Sigmoid colon (tissue), 7 donors: ENCODE results near the gene BIRC7. TPM values are rescaled to one million over a fixed set of nuclear protein-coding genes. Genes with fewer than 3 reads are reported as not detected.

Experiments used
- DNase-seq: peaks from one replicate; pipeline ENCODE4 v3.0.0-alpha.2; 2019
- H3K27ac ChIP-seq, 4 donors: fragments of 200-600 bp; sonication (generic); one replicate each; pipeline ENCODE4 v1.5.1; 2016 to 2019; ENCODE audit warnings: mild to moderate bottlenecking in 1 of 4
- H3K27me3 ChIP-seq, 3 donors: fragments of 200-600 bp; sonication (generic); one replicate each; pipeline ENCODE4 v1.5.1; 2019; ENCODE audit warnings: mild to moderate bottlenecking in 1 of 3
- H3K36me3 ChIP-seq, 4 donors: fragments of 200-600 bp; sonication (generic); one replicate each; pipeline ENCODE4 v1.5.1; 2016 to 2019
- H3K4me1 ChIP-seq, 4 donors: fragments of 200-600 bp; sonication (generic); one replicate each; pipeline ENCODE4 v1.5.1; 2017 to 2019
- H3K4me3 ChIP-seq, 4 donors: fragments of 200-600 bp; sonication (generic); one replicate each; pipeline ENCODE4 v1.5.1; 2017 to 2019; ENCODE audit warnings: mild to moderate bottlenecking in 2 of 4, moderate library complexity in 1 of 4
- H3K9me3 ChIP-seq, 4 donors: fragments of 200-600 bp in 3 of 4; sonication (generic) in 3 of 4; one replicate each; pipeline versions ENCODE4 v1.5.1 to v1.6.1; 2013 to 2019
- CTCF ChIP-seq, 4 experiments: fragments of 450-650 bp in 3 of 4; fragments of 200-600 bp in 1 of 4; IDR thresholded peaks; one replicate each; pipeline ENCODE4 v1.5.1; 2016 to 2019; ENCODE audit warnings: antibody characterized with exemption in 4 of 4, mild to moderate bottlenecking in 3 of 4, moderate library complexity in 2 of 4
- EP300 ChIP-seq, 4 donors: sonication (generic); formaldehyde crosslinking; IDR thresholded peaks; one replicate each; pipeline ENCODE4 v1.6.1; 2017; ENCODE audit warnings: antibody characterized with exemption in 4 of 4
- POLR2A ChIP-seq, 2 donors: fragments of 450-650 bp; IDR thresholded peaks; one replicate each; pipeline ENCODE4 v1.6.1; 2016; ENCODE audit warnings: antibody characterized with exemption in 2 of 2, mild to moderate bottlenecking in 2 of 2, moderate library complexity in 2 of 2
- POLR2AphosphoS5 ChIP-seq, 4 donors: sonication (generic); formaldehyde crosslinking; IDR thresholded peaks; one replicate each; pipeline ENCODE4 v1.6.1; 2017; ENCODE audit warnings: antibody characterized with exemption in 4 of 4
- WGBS, 2 donors: extraction: QIAGEN DNeasy Blood & Tissue Kit; methylation state at CpG; one replicate each; pipeline ENCODE4 v1.1.7; 2013; 5-methylcytosine and 5-hydroxymethylcytosine counted together
- intact Hi-C: fragments of 100-400 bp; cut with DNase I; formaldehyde crosslinking; loops from one replicate; pipeline ENCODE4 v1.15.1; 2023
- polyA plus RNA-seq, 3 donors: library from polyadenylated mRNA; stranded (reverse); fragments of 200-250 nt; gene quantifications; one replicate each; pipeline ENCODE4 v1.2.3, GENCODE V29; 2013
- total RNA-seq, 4 donors: library from RNA; depleted of rRNA; stranded (reverse); fragments of >200 nt; gene quantifications; one replicate each; pipeline ENCODE4 v1.1.0, GENCODE V29; 2016
- donor health status: healthy with polysubstance abuse.
- donor health status: Bipolar disorder and iron deficiency.
- donor health status: healthy.

BIRC7 gene
- total and polyA plus RNA-seq, 7 donors, result 0.15 to 1.2 (median 0.66) TPM; not detected in 3

DNA sequence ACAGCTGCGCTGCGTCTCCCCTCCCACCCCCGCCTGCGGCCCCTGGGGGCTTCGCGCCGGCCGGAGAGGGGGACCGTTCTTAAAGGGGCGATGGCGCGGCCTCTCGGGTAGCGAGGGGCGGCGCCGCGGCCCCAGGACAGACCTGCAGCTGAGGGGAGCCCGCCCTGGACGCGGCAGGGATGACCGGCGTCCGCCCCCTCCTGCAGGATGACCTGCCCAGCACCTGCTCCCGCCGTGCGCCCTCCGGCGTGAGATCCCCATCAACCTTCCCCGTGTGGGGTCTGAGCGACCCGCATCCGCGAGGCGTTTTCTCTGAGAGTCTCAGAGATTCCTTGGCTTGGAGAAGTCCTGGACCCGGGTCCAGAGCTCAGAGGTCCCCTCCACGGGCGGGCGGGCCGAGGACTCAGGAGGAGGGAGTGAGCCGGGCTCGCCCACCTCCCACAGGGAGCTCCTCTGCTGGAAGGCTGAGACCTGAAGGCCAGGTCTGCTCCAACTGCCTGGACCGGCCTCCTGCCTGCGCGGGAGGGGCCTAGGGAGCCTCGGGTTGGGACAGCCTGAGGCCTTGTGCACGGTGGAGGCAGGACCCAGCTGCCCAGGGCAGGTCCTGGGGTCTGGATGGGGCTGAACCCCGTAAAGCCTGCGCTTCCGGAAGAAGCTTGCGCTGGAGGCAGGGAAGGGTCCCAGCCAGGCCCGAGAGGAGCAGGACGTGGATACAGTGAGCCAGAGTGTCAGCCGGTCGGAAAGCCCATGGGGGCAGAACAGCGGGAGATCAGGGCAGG is 19.1 kb downstream of the BIRC7 start:
- Histone ChIP-seq H3K4me3 (peak overlapping the region in 2 of 4 donors; percentile 42 to 43), H3K4me1 (peaks cover 0 to 17% (median 15%) of the 10 kb centered on the region in 4 donors), H3K36me3 (no peaks in the 10 kb centered on the region), H3K27me3 (peaks cover 23 to 77% (median 49%) of the 10 kb centered on the region in 3 donors), H3K9me3 (no peaks in the 10 kb centered on the region), H3K27ac (no peak overlapping the region)
- intact Hi-C loops, result no loop called here
- TF ChIP-seq EP300 (IDR thresholded peaks at IDR 0.05) (no peak), POLR2AphosphoS5 (IDR thresholded peaks at IDR 0.05) (no peak), CTCF (IDR thresholded peaks at IDR 0.05) (no peak), POLR2A (IDR thresholded peaks at IDR 0.05) (no peak)
- WGBS, 2 donors, result 10 to 16% methylated on average over 56 of the region's 56 CpGs
- no peak for DNase-seq

GRCh38 chr20:63255931-63256704 is 20.4 kb downstream of the BIRC7 start:
- Histone ChIP-seq H3K27ac (no peak overlapping the region), H3K27me3 (peaks cover 23 to 75% (median 56%) of the 10 kb centered on the region in 3 donors), H3K4me3 (no peak overlapping the region), H3K4me1 (peaks cover 0 to 17% (median 15%) of the 10 kb centered on the region in 4 donors), H3K36me3 (no peaks in the 10 kb centered on the region), H3K9me3 (no peaks in the 10 kb centered on the region)
- DNase-seq, result no peak
- TF ChIP-seq POLR2AphosphoS5 (IDR thresholded peaks at IDR 0.05) (no peak), POLR2A (IDR thresholded peaks at IDR 0.05) (no peak), EP300 (IDR thresholded peaks at IDR 0.05) (no peak), CTCF (IDR thresholded peaks at IDR 0.05) (no peak)
- intact Hi-C loops, result no loop called here
- 45 to 57% methylated on average over 31 of the region's 31 CpGs for WGBS, 2 donors

GRCh38 chr20:63256954-63257353 is 21.2 kb downstream of the BIRC7 start:
- Histone ChIP-seq H3K9me3 (no peaks in the 10 kb centered on the region), H3K4me3 (no peak overlapping the region), H3K4me1 (peaks cover 0 to 17% (median 15%) of the 10 kb centered on the region in 4 donors), H3K27ac (no peak overlapping the region), H3K27me3 (peaks cover 23 to 81% (median 60%) of the 10 kb centered on the region in 3 donors), H3K36me3 (no peaks in the 10 kb centered on the region)
- TF ChIP-seq CTCF (IDR thresholded peaks at IDR 0.05), result no peak
- TF ChIP-seq POLR2A (IDR thresholded peaks at IDR 0.05), result no peak
- no peak for TF ChIP-seq EP300 (IDR thresholded peaks at IDR 0.05)
- WGBS, 2 donors, result 90 to 95% methylated on average over 4 of the region's 4 CpGs
- intact Hi-C loops, result no loop called here
- DNase-seq, result no peak

- DNase-seq, result no peak
- H3K4me3 ChIP-seq, result no peak overlapping the region
- intact Hi-C loops, result no loop called here
- no peaks in the 10 kb centered on the region for H3K36me3 ChIP-seq
- peaks cover 22 to 79% (median 56%) of the 10 kb centered on the region in 3 donors for H3K27me3 ChIP-seq
- 91 to 95% methylated on average over 12 to 13 of the region's 13 CpGs for WGBS, 2 donors
- TF ChIP-seq EP300 (IDR thresholded peaks at IDR 0.05) (no peak), CTCF (IDR thresholded peaks at IDR 0.05) (no peak), POLR2AphosphoS5 (IDR thresholded peaks at IDR 0.05) (no peak), POLR2A (IDR thresholded peaks at IDR 0.05) (no peak)
- H3K9me3 ChIP-seq, result no peaks in the 10 kb centered on the region
- peaks cover 0 to 17% (median 15%) of the 10 kb centered on the region in 4 donors for H3K4me1 ChIP-seq
- no peak overlapping the region for H3K27ac ChIP-seq
Measured at GRCh38 chr20:63257629-63258028, 21.9 kb downstream of the BIRC7 start.
